ENCODE results near the gene PYGO2.
"Not testable (repeated sequence)": the region's sequence is repeated elsewhere in the genome, so short reads cannot be mapped to it uniquely, and the experiment has no call there.

Gene PYGO2

GRCh38 chr1:154993572-154994268 lies 32.1 kb upstream of the PYGO2 start, which contains the start of gene LENEP:
Gene LENEP (plus strand): TSS chr1:154993586. CDS start chr1:154993608, 22 bp downstream.
- peaks cover 5% of the 10 kb centered on the region for H3K36me3 Mint-ChIP-seq
- H3K27me3 Mint-ChIP-seq: peaks cover 2% of the 10 kb centered on the region
- H3K9me3 Mint-ChIP-seq (ENCODE audit: low read depth): no peaks in the 10 kb centered on the region
- H3K4me1 Mint-ChIP-seq (ENCODE audit: low read depth): peaks cover 24% of the 10 kb centered on the region
- no peak within 1 kb of the TSS for H3K4me3 Mint-ChIP-seq
- H3K27ac Mint-ChIP-seq: no peak within 1 kb of the TSS

DNA sequence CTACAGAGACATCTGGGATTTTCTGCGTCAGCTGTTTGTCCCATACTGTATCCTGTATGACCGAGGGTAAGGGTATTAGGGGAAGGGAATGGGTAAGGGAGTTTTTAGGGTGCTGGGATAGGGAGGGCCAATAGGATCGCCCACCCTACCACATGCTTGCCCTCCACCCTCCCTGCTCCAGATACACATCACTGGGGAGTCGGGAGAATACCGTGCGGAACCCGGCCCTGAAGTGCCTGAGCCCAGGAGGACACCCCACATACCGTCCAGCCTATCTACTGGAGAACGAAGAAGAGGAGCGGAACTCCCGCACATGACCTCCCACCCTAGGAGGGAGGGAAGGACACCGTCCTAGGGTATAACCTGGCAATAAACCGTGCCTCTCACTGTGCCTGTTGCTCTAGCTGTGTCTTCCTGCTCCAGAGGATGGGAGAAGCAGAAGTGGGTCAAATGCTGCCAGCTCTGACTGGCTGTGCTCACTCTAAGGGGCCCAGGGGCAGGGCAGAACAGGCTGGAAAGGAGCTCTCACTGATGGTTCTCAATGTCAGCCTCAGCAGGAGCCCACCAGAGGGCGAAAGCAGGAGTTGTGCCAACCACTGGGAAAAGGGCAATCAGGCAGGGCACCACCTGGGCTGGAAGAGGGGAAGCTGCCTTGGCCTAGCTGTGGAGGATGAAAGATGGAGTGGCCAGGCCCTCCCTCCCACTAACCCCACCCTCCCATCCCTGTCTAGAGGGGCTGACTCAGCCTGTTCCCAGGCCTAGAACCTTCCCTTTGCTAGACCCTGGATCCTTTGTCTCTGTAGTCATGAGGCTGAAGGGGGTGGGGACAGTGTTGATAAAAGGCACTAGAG lies 31.4 kb upstream of the PYGO2 start:
- Mint-ChIP-seq H3K36me3 (peaks cover 5% of the 10 kb centered on the region), H3K4me3 (no peak overlapping the region), H3K27ac (no peak overlapping the region)

GRCh38 chr1:154990276-154990675 lies 28.7 kb upstream of the PYGO2 start:
- Mint-ChIP-seq H3K9me3 (ENCODE audit: low read depth) (no peaks in the 10 kb centered on the region), H3K36me3 (peaks cover 3% of the 10 kb centered on the region), H3K4me3 (no peak overlapping the region), H3K27me3 (no peaks in the 10 kb centered on the region), H3K27ac (no peak overlapping the region), H3K4me1 (ENCODE audit: low read depth) (peaks cover 18% of the 10 kb centered on the region)

More for the DNA sequence above, 31.4 kb upstream of the PYGO2 start:
- Mint-ChIP-seq H3K4me1 (ENCODE audit: low read depth) (peaks cover 24% of the 10 kb centered on the region), H3K9me3 (ENCODE audit: low read depth) (no peaks in the 10 kb centered on the region), H3K27me3 (peaks cover 2% of the 10 kb centered on the region)

GRCh38 chr1:154989195-154989860 lies 27.7 kb upstream of the PYGO2 start:
- Mint-ChIP-seq H3K36me3 (peaks cover 3% of the 10 kb centered on the region), H3K27me3 (no peaks in the 10 kb centered on the region), H3K4me3 (no peak overlapping the region), H3K4me1 (ENCODE audit: low read depth) (peaks cover 20% of the 10 kb centered on the region), H3K9me3 (ENCODE audit: low read depth) (no peaks in the 10 kb centered on the region), H3K27ac (no peak overlapping the region)

- Mint-ChIP-seq H3K36me3 (peaks cover 3% of the 10 kb centered on the region), H3K4me1 (ENCODE audit: low read depth) (peaks cover 26% of the 10 kb centered on the region), H3K27ac (no peak overlapping the region), H3K27me3 (no peaks in the 10 kb centered on the region), H3K9me3 (ENCODE audit: low read depth) (no peaks in the 10 kb centered on the region), H3K4me3 (no peak overlapping the region)
Measured at GRCh38 chr1:154988058-154988954, 26.7 kb upstream of the PYGO2 start.

GRCh38 chr1:154987326-154987725 lies 25.7 kb upstream of the PYGO2 start:
- H3K9me3 Mint-ChIP-seq (ENCODE audit: low read depth): no peaks in the 10 kb centered on the region
- H3K4me1 Mint-ChIP-seq (ENCODE audit: low read depth): peaks cover 26% of the 10 kb centered on the region
- H3K27me3 Mint-ChIP-seq: no peaks in the 10 kb centered on the region
- H3K27ac Mint-ChIP-seq: no peak overlapping the region
- no peak overlapping the region for H3K4me3 Mint-ChIP-seq
- peaks cover 3% of the 10 kb centered on the region for H3K36me3 Mint-ChIP-seq

- not testable (repeated sequence) for H3K27me3 Mint-ChIP-seq; H3K9me3 Mint-ChIP-seq (ENCODE audit: low read depth); H3K4me3 Mint-ChIP-seq; H3K27ac Mint-ChIP-seq; H3K36me3 Mint-ChIP-seq
- peaks cover 26% of the 10 kb centered on the region for H3K4me1 Mint-ChIP-seq (ENCODE audit: low read depth)
Measured at GRCh38 chr1:154986736-154987135, 25.2 kb upstream of the PYGO2 start.

- Mint-ChIP-seq H3K27ac (no peak overlapping the region), H3K4me3 (no peak overlapping the region), H3K9me3 (ENCODE audit: low read depth) (no peaks in the 10 kb centered on the region), H3K27me3 (no peaks in the 10 kb centered on the region), H3K4me1 (ENCODE audit: low read depth) (peaks cover 15% of the 10 kb centered on the region), H3K36me3 (peaks cover 2% of the 10 kb centered on the region)
Measured at GRCh38 chr1:154983776-154984466, 22.3 kb upstream of the PYGO2 start.

GRCh38 chr1:154982897-154983648 lies 21.5 kb upstream of the PYGO2 start, which contains the start of gene FLAD1:
Gene FLAD1 (plus strand): TSS chr1:154983344. CDS start chr1:154983695, 351 bp downstream.
- no peaks in the 10 kb centered on the region for H3K9me3 Mint-ChIP-seq (ENCODE audit: low read depth)
- peaks cover 2% of the 10 kb centered on the region for H3K36me3 Mint-ChIP-seq
- H3K4me3 Mint-ChIP-seq: no peak within 1 kb of the TSS
- peaks cover 10% of the 10 kb centered on the region for H3K4me1 Mint-ChIP-seq (ENCODE audit: low read depth)
- H3K27ac Mint-ChIP-seq: no peak within 1 kb of the TSS
- H3K27me3 Mint-ChIP-seq: no peaks in the 10 kb centered on the region

DNA sequence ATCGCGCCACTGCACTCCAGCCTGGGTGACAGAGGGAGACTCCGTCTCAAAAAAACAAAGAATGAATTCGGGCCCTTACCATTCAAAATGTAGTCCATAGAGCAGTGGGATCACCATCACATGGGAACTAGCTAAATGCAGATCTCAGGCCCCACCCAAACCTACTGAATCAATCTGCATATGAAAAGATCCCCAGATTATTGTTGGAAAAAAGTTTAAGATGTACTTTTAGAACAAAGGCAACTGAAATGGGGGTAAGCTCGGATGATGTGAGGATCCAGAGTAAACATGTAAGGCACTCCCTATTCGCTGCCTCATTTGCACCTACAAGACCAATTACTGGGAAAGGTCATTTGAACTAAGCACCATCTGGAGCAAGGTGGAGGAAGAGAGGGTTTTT lies 20.8 kb upstream of the PYGO2 start:
- Mint-ChIP-seq H3K4me1 (ENCODE audit: low read depth) (peaks cover 8% of the 10 kb centered on the region), H3K27me3 (no peaks in the 10 kb centered on the region), H3K36me3 (peaks cover 2% of the 10 kb centered on the region), H3K27ac (no peak overlapping the region), H3K9me3 (ENCODE audit: low read depth) (no peaks in the 10 kb centered on the region), H3K4me3 (no peak overlapping the region)

- no peak overlapping the region for H3K4me3 Mint-ChIP-seq
- no peak overlapping the region for H3K27ac Mint-ChIP-seq
- H3K9me3 Mint-ChIP-seq (ENCODE audit: low read depth): no peaks in the 10 kb centered on the region
- no peaks in the 10 kb centered on the region for H3K27me3 Mint-ChIP-seq
- H3K4me1 Mint-ChIP-seq (ENCODE audit: low read depth): no peaks in the 10 kb centered on the region
- H3K36me3 Mint-ChIP-seq: peaks cover 2% of the 10 kb centered on the region
Measured at GRCh38 chr1:154978360-154978759, 16.8 kb upstream of the PYGO2 start.

DNA sequence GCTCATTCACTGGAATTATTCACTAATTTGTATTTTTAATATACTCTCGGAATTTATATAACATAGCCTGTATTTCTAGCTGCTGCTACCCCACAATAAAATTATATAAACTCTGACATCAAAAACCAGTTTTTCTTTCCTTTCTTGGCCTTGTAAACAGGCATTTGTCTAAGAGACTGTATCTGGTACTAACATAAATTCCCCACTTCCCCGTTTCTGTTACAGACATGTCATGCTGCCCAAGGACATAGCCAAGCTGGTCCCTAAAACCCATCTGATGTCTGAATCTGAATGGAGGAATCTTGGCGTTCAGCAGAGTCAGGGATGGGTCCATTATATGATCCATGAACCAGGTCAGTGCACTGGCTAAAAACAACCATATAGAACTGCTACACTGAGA lies 16.2 kb upstream of the PYGO2 start:
- not testable (repeated sequence) for H3K27me3 Mint-ChIP-seq; H3K9me3 Mint-ChIP-seq (ENCODE audit: low read depth); H3K36me3 Mint-ChIP-seq; H3K4me3 Mint-ChIP-seq; H3K4me1 Mint-ChIP-seq (ENCODE audit: low read depth)
- peak overlapping the region; percentile 59 for H3K27ac Mint-ChIP-seq

GRCh38 chr1:154975409-154976059 lies 14.0 kb upstream of the PYGO2 start:
- Mint-ChIP-seq H3K4me3 (no peak overlapping the region), H3K9me3 (ENCODE audit: low read depth) (no peaks in the 10 kb centered on the region), H3K27ac (no peak overlapping the region), H3K4me1 (ENCODE audit: low read depth) (peaks cover 23% of the 10 kb centered on the region), H3K36me3 (peaks cover 5% of the 10 kb centered on the region), H3K27me3 (no peaks in the 10 kb centered on the region)
